ENCODE measurements around the gene RNF144A.

RNF144A gene

GRCh38 chr2:7007846-7008741 lies 90.9 kb downstream of the RNF144A start:
- peak; percentile 30 to 92 (median 88) for DNase-seq

- DNase-seq: no peak
These were observed 92.1 kb downstream of the RNF144A start for GRCh38 chr2:7009207-7009911.

- no peak for DNase-seq
These were observed 93.3 kb downstream of the RNF144A start for GRCh38 chr2:7010391-7011054.

- DNase-seq: no peak
These were observed 94.3 kb downstream of the RNF144A start for GRCh38 chr2:7011356-7012083.

GRCh38 chr2:7012141-7012764 lies 95.0 kb downstream of the RNF144A start:
- peak in 5 of 14 donors; percentile 23 to 74 (median 42) for DNase-seq

- DNase-seq: no peak
These were observed 96.4 kb downstream of the RNF144A start for GRCh38 chr2:7013471-7014160.

GRCh38 chr2:7014174-7014640 lies 97.0 kb downstream of the RNF144A start:
- peak in 5 of 14 donors; percentile 13 to 64 (median 28) for DNase-seq

- no peak for DNase-seq
These were observed 98.1 kb downstream of the RNF144A start for GRCh38 chr2:7015007-7015950.

GRCh38 chr2:7016148-7016547 lies 98.9 kb downstream of the RNF144A start:
- DNase-seq: no peak

- peak in 1 of 14 donors; percentile 27 for DNase-seq
These were observed 99.5 kb downstream of the RNF144A start for GRCh38 chr2:7016601-7017211.

- no peak for DNase-seq
These were observed 100.6 kb downstream of the RNF144A start for GRCh38 chr2:7017671-7018281.

GRCh38 chr2:7018282-7018701 lies 101.1 kb downstream of the RNF144A start:
- DNase-seq: no peak

GRCh38 chr2:7018767-7019166 lies 101.6 kb downstream of the RNF144A start:
- no peak for DNase-seq

- DNase-seq: no peak
These were observed 102.0 kb downstream of the RNF144A start for GRCh38 chr2:7019191-7019590.

GRCh38 chr2:7020059-7020458 lies 102.8 kb downstream of the RNF144A start:
- DNase-seq: no peak

- DNase-seq: no peak
These were observed 103.3 kb downstream of the RNF144A start for GRCh38 chr2:7020468-7020867.

- DNase-seq: no peak
These were observed 103.8 kb downstream of the RNF144A start for GRCh38 chr2:7020939-7021470.
